Measurements from ENCODE around the gene TGFBR3. TPM values are rescaled to one million over a fixed set of nuclear protein-coding genes. Genes with fewer than 3 reads are reported as not detected.

Gene TGFBR3
- total and polyA plus RNA-seq, 9 of the 15 experiments (the other 6 are each of a cell fraction or from before 2014, with no cell fraction given) = 3.6 to 32.4 (median 15.6) TPM

GRCh38 chr1:91803847-91804545 is 82.0 kb downstream of the TGFBR3 start (continued):
- TF ChIP-seq HMBOX1 (IDR thresholded peaks at IDR 0.05) = no peak
- TF ChIP-seq ZMIZ1 (IDR thresholded peaks at IDR 0.05; ENCODE audit: low read depth in 2 of 2, low read length in 2 of 2) = no peak
- TF ChIP-seq ZNF76 (CRISPR knock-in tag; IDR thresholded peaks at IDR 0.05; ENCODE audit: borderline replicate concordance) = no peak
- no peak for TF ChIP-seq ARHGAP35 (IDR thresholded peaks at IDR 0.05; ENCODE audit: partially characterized antibody)
- TF ChIP-seq ZNF561 (CRISPR knock-in tag; conservative IDR thresholded peaks at IDR 0.05) = no peak
- TF ChIP-seq MEF2A (IDR thresholded peaks at IDR 0.05; ENCODE audit: control insufficient read depth, low read depth, low read length) = no peak
- no peak for TF ChIP-seq SMAD3 (CRISPR knock-in tag; conservative IDR thresholded peaks at IDR 0.05)
- no peak for TF ChIP-seq ZBTB33 (CRISPR knock-in tag; IDR thresholded peaks at IDR 0.05)
- TF ChIP-seq LEF1 (IDR thresholded peaks at IDR 0.05) = peak; percentile 61; the same call in 1 of the 2 replicates
- no peak for TF ChIP-seq CSDE1 (IDR thresholded peaks at IDR 0.05)
- TF ChIP-seq JUN (IDR thresholded peaks at IDR 0.05; ENCODE audit: borderline replicate concordance, low read depth, low read length) = 0 out of 2 replicates have a peak, but pooled peaks have one; percentile 19
- TF ChIP-seq JUN (CRISPR knock-in tag; IDR thresholded peaks at IDR 0.05; ENCODE audit: borderline replicate concordance) = no peak
- no peak for TF ChIP-seq KDM4B (IDR thresholded peaks at IDR 0.05; ENCODE audit: borderline replicate concordance in 2 of 2, low read depth in 1 of 2)
- no peak for TF ChIP-seq CTCF (IDR thresholded peaks at IDR 0.05 in 2 of 3, conservative IDR thresholded peaks at IDR 0.05 in 1 of 3; ENCODE audit: insufficient read depth in 2 of 3, low read depth in 1 of 3, low read length in 3 of 3)
- no peak for TF ChIP-seq SIX5 (IDR thresholded peaks at IDR 0.05; ENCODE audit: borderline replicate concordance in 1 of 2, insufficient read depth in 1 of 2, low read depth in 1 of 2, low read length in 2 of 2)
- TF ChIP-seq HDAC1 (IDR thresholded peaks at IDR 0.05) = 0 out of 4 replicates have a peak, but pooled peaks of 1 of the 2 experiments have one; percentile 32
- no peak for TF ChIP-seq ZNF584 (CRISPR knock-in tag; IDR thresholded peaks at IDR 0.05; ENCODE audit: low read depth)
- TF ChIP-seq ZBTB7A (IDR thresholded peaks at IDR 0.05; ENCODE audit: borderline replicate concordance, control insufficient read depth, low read depth, low read length) = no peak
- no peak for TF ChIP-seq ZKSCAN3 (CRISPR knock-in tag; IDR thresholded peaks at IDR 0.05)
